ENCODE measurements around the gene KLF4. TPM values are rescaled to one million over a fixed set of nuclear protein-coding genes. Genes with fewer than 3 reads are reported as not detected.

The KLF4 gene
- total RNA-seq, 4 donors from 2014 or later = 67.4 to 82.5 (median 69.6) TPM

DNA sequence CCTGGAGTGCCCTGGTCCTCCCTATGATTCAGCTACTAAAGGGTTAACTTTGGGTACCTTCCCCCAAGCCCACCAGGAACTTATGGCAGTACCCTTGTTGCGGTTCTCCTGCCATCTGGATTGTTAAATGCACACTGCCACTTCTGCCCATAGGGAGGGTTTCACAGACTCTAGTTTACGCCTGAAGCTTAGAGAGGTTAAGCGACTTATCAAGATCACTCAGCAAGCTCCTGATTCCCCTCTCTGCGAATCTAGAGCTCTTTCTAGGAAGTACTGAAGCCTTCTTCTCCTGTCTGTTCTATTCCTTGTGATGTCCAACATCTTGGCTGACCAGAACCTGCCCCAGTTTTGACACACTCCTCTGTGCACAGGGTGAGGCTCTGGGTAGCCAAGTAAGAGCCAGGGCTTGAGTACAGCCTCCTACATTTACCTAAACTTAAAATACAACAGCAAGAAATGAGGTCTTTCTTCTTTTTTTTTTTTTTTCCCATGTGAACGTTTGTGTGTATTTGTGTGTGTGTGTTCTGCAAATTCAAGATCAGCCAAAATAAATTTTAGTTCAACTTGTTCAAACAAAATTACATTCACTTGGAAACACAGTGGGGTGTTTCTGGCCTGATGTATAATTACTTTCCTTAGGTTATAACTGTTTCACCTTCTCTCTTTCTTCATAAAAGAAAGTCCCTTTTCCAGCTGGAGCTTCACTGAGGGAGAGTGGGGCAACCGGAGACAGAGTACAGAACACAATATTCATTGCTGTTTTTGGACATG, 28.7 kb upstream of the KLF4 start:
- TF ChIP-seq, protein P1, sequence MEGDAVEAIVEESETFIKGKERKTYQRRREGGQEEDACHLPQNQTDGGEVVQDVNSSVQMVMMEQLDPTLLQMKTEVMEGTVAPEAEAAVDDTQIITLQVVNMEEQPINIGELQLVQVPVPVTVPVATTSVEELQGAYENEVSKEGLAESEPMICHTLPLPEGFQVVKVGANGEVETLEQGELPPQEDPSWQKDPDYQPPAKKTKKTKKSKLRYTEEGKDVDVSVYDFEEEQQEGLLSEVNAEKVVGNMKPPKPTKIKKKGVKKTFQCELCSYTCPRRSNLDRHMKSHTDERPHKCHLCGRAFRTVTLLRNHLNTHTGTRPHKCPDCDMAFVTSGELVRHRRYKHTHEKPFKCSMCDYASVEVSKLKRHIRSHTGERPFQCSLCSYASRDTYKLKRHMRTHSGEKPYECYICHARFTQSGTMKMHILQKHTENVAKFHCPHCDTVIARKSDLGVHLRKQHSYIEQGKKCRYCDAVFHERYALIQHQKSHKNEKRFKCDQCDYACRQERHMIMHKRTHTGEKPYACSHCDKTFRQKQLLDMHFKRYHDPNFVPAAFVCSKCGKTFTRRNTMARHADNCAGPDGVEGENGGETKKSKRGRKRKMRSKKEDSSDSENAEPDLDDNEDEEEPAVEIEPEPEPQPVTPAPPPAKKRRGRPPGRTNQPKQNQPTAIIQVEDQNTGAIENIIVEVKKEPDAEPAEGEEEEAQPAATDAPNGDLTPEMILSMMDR (IDR thresholded peaks at IDR 0.05; ENCODE audit: low read depth) = no peak

DNA sequence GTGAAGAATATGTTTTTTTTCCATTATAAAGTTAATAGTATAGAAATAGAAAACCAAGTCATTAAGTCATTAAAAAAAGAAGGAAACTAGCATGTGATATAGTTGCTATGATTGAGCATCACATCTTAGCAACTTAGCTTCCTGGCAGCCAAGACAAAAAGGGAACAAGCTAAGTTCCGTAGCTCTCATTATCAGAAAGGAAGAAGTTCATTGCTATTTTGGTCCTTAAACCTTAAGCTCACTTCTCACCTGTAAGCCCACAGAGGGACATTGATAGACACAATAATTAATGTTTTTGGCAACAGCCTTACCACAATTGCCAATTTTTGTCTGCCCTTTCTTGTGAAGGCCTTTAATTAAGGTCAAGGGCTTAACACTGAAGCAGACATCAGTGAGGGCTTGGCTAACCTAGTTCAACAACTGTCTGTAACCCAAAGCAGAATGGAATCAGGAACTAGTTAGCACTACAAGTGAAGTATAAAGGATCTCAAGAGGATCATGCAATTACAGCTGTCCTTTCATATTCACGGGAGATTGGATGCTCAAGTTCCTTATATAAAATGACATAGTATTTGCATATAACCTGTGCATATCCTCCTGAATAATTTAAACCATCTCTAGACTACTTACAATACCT, 24.0 kb upstream of the KLF4 start:
- TF ChIP-seq, protein P1 (IDR thresholded peaks at IDR 0.05; ENCODE audit: low read depth) = no peak

DNA sequence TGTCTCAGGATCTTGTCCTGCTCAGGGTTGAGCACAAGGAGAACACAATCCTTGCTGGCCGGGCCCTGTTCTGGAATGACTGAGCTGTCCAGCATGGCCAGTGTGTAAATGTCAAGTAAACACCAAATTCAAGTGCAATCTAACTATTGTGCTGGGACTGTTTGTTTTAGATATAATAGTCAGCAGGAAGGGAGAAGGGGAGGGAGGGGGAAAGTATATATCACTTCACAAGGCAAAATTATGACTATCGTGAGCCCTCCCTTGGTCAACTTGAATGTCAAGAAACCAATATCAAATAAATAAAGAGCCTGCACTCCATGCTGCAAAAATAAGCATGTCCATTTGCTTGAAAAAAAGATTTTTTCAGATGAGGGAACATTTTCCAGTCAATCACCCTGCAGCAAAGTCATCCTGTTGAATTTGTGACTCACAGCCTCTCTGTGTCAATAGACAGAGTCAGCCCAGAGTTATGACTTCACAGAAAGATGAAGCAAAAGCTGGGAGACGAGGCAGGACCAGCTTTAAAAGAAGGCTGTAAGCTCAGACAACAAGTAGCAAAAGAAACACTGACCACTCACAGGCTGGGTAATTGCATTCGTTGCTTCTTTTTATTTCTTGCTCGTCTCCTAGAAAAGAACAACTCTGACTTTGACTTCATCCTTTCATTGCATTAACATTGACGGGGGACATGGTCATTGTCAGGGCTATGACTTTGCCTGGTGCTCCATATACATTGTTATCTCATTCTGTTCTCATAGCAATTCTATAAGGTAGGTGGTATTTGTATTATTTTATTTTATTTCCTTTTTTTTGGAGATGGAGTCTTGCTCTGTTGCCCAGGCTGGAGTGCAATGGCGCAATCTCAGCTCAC, 15.3 kb upstream of the KLF4 start:
- TF ChIP-seq, protein P1 (IDR thresholded peaks at IDR 0.05; ENCODE audit: low read depth) = no peak

DNA sequence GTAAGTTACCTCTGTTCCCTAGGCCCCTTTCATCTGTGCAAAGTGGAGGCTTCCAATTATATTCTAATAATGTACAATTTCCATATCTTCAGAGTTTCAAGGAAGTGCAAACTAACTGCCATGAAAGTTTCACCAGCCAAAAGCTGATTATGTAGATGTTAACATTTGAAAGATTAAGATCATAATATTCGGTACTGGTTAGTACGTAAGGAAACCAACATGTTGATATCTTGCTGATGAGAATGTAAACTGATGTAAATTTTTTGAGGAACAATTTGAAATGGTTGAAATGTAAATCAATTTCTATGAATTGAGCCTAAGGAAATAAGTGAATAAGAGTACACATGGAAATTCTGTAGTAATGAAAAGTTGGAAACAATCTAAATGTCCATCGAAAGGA, 12.9 kb upstream of the KLF4 start:
- TF ChIP-seq, protein P1 (IDR thresholded peaks at IDR 0.05; ENCODE audit: low read depth) = no peak

DNA sequence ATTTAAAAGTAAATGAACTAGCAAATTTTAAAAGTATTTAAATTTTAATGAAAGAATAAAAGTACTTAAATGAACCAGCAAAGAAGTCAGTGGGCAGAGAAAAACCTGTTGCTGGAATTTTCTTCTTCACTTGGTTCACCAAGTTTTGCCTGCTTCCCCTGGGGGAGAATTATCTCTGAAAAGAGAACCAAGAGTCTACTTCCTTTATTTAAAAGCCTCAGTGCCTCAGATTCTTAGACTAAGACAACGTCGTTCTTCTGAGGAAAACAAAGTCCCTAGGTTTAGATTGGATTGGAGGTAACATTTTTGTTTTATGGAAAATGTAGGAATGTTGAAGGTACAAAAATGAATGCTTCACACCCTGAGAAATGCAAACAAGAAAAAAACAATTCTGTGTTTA, 7.4 kb upstream of the KLF4 start:
- TF ChIP-seq, protein P1 (IDR thresholded peaks at IDR 0.05; ENCODE audit: low read depth) = no peak

DNA sequence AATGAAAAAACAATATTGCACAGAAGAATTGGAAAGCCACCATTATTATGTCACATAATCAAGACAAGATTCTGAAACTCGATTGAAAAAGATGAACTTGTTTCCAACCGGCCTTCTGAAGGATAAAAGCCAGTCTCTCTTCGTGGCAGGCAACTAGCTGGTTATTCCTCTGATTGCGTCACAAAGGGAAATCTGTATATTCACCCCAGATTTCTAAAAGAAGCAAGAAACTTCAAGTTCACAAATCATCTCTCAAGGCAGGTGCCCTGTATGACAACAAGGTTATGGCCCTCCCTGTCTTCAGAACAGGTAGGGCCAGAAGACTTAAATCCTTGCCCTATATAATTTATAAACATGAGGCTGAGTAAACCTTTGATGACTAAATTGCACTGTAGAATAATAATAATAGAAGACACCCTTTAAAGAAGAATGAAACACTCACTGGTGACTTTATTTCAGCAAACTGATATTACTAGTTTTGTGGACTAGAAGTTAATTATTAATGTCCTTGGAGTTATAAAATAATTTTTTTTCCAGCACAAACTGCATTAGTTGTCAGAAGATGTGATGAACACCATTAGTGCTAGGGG, 2.9 kb upstream of the KLF4 start:
- TF ChIP-seq, protein P1 (IDR thresholded peaks at IDR 0.05; ENCODE audit: low read depth) = no peak
